GM19463 (cell line): ENCODE results near the gene RIC3.

ENCODE experiments used
- ATAC-seq: cut with Tn5 transposase; IDR thresholded peaks from one replicate; pipeline ENCODE4 v1.9.1; 2021; ENCODE audit warnings: mild to moderate bottlenecking, moderate library complexity; ENCODE audit not compliant: unreplicated experiment

The RIC3 gene

DNA sequence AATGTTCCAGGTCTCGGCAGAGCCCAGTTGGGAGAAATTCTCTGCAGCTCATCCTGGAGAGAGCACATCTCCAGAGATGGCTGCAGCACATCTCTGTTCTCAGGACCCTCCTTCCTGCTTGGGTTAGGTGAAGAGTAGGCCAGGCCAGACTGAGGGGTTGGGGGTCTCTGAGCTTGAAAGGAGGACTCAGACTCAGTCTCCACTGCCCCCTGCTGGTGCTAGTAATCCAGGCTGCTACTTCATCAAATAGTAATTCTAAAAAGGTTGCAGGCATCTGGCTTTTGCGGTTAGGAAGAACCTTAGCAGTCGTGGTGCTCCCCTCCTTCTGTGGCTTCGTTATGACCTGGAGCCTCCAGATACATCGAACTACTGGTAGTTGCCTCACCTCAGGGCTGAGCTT, 78.1 kb downstream of the RIC3 start:
- no peak for ATAC-seq

GRCh38 chr11:8089791-8090510, 78.9 kb downstream of the RIC3 start:
- ATAC-seq = no peak

GRCh38 chr11:8087756-8088155, 81.1 kb downstream of the RIC3 start:
- no peak for ATAC-seq

DNA sequence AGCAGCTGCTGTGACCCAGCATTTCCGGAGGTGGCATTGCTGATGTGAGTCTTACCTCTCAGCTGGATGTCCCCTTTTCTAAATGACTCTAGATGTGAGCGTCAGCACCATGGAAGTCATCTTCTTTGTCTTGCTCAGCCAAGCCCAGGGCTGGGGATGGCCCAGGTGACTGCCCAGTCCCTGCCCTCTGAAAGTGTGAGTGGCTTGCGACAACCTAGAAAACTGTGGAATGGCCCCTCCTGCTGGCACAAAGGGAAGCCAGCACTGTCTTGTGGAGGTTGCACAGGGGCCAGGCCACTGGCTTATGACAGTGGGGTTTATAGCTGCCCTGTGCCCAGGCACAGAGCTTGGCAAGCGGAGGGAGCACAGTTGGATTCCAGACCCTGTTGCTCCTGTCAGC, 81.6 kb downstream of the RIC3 start:
- ATAC-seq = peak; percentile 71

DNA sequence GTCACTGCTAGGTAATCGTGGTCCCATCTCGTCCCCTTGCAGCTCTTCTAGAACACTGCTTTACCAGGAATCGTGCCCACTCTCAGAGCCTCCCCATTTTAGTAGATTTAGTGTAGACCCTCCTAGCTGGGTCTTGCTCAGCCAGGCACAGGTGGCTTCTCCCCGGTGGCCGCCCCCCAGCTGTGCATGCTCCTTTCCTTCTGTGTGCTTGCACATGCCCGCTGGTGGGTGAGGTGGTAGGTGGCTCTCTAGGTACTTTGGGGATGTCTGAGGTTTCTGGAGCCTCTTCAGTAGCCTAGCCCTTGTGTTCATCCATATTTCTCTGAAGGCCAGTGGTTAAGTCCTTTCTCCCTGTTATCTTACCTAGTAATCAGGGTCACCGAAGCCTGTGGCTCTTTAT, 82.3 kb downstream of the RIC3 start:
- ATAC-seq = no peak

DNA sequence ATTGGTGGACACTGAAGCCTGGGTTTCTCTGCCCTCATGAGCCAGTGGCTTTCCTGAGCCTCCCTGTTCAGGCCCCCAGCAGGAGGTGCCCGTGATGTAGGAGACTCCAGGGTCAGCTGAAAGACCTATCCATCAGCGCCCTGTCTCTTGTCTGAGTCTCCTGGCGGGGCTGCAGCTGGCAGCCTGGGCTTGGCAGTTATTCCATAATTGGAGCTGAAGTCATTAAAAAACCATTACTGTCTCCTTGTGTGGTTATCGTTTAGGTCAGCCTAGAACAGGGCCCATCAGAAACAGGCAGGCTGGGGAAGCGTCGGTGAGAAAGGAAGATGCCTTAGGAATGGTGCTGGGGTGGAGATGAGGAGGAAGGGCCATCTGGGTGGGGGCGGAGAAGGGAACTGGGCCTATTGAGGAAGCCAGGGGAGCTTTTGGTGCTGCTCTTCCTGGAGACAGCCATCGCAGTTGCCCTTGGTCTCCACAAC, 82.8 kb downstream of the RIC3 start:
- ATAC-seq = no peak

DNA sequence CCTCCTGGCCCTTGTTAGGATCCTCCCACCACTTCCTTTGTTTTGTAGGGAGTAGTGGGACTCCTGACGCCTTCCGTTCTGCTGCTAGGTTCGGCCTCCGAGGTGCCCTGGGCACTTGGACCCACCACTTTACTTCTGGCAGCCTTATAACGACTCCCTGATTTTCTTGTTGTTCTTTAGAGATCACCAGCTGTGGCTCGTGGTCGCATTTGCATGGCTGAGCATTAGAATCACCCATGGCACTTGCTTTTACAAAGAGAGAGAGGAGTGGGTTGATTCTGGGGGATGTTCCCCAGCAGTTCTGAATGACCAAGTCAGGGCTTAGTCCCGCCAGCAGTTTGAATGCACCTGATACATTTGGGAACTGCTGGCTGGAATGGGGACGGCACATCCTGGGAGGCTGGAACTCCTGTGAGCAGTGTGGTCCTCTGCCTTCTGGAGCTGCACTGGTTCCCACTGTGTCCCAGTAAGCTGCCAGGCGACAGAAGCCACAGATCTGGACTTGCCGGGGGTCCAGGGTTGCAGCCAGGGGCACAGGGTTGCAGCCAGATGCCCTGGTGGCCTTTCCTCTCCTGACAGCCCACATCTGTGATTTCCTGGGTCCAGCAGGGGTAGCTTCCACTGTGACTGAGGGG, 83.7 kb downstream of the RIC3 start:
- no peak for ATAC-seq

GRCh38 chr11:8084352-8084751, 84.5 kb downstream of the RIC3 start:
- no peak for ATAC-seq

DNA sequence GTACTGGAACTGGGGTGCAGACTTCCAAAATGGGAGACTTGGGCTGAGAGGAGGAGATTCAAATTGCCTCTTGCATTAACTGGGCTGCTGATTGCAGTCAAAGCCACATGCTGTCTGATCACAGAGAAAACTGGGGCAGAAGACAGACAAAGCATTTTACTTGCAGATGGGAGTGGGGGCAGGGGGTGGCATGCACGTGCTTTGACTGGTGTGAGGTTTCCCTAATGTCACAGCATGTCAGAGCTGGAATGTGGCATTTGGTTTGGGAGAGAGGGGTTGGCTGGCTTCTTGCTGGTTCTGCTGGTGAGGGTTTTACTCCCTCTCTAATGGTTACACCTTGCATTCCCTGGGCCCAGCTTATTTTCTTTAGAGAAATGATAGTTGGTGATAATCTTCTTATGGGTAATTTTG, 84.9 kb downstream of the RIC3 start:
- ATAC-seq = no peak

GRCh38 chr11:8083088-8083395, 85.8 kb downstream of the RIC3 start:
- ATAC-seq = no peak

GRCh38 chr11:8082391-8083087, 86.3 kb downstream of the RIC3 start:
- ATAC-seq = no peak

DNA sequence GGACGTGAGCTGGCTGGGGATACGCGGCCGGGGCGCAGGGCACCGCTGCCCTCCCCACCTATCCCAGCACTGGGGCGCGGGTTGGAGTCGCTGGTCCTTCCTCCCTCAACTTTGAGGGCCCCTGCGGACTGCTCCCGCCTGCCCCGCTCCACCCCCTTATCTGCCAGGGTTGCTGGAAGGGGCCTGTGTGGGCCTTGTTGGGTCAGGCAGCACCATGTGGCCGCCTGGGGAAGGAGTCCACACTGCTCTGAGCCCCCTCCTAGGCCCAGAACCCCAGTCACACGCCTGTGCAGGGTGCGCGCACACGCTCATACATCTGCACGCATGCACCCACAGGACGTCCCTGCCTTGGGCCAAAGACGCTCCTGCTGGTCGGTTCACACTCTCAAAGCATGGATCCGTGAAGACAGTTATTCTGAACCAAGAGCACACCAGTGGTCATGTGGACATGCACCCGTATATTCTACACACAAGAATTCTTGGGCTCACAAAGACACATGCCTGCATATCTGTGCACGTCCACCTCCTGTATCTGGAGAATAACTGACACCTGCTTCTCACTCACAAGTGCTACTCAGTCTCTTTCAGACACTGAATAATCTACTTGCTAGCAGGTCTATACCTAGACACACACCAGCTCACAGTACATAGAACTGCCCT, 87.1 kb downstream of the RIC3 start:
- ATAC-seq = no peak

DNA sequence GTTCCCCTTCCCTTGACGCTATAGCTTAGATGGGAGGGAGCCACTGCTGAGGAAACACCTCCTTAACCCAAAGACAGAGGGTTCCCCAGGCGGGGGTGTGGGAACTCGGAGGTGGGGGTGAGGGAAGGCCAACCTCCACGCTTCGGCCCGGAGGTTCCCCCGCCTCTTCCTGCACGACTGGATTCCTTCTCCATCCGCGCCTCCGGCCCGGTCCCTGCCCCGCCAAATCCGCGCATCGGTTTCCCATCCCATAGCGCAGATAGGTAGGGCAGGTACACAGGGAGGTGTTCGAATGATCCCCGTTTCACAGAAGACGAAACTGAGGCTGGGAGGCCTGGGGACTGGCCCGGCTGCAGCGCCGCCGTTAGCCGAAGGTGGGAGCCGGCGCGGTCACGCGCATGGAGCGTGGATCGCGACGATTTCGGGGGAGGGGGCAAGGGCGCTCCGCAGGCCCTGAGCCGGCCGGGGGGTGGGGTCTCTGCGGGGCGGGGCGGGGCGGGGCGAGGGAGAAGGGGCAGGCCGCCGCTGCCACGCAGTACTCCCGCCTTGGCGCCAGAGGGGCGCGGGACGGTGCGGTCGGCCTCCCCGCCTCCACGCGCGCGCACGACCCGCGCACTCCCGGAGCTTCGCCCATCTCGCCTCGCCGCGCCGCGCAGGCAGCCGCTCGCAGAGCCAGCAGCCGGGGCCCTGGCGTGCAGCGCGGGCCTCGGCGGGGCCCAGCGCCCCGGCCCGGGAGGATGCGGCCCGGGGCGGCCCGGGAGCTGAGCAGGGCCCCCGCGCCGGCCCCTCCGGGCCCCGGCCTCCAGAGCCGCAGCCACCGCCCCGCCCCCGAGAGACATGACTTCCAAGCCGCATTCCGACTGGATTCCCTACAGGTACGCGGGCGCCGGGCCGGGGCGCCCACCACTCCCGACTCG, 87.9 kb downstream of the RIC3 start, which contains the start of gene TUB:
TUB (plus strand) TSS at position 538 of the 917 bp plus-strand sequence; CDS start at position 838, 300 bp downstream.
- no peak for ATAC-seq

DNA sequence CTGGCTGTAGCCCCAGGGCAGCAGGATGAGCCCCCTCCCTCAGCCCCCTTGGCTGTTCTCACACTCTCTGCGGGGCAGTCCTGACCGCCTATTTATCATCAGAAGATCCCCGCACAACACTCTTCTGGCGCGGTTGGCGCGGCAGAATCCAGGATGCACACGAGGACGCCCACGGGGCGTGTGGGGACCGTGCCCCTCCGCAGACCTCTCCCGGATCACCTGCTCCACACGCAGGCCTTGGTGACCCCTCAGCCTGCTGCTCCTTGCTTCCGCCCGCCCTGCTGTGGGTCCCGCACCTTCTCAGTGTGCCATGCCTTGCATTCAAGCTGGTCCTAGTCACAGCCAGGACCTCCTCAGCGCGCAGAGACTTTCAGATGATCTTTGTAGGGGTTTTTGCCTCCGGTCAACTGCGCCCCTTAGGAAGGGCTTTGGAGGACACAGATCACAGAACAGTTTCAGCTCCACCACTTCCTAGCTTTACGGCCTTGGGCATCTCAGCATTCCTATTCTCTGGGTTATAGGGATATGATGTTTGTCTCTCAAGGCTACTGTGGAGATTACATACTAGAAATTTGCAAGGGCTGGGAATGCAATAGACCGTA, 88.7 kb downstream of the RIC3 start:
- no peak for ATAC-seq

- ATAC-seq = no peak
These were observed 89.6 kb downstream of the RIC3 start for GRCh38 chr11:8079111-8079675.

DNA sequence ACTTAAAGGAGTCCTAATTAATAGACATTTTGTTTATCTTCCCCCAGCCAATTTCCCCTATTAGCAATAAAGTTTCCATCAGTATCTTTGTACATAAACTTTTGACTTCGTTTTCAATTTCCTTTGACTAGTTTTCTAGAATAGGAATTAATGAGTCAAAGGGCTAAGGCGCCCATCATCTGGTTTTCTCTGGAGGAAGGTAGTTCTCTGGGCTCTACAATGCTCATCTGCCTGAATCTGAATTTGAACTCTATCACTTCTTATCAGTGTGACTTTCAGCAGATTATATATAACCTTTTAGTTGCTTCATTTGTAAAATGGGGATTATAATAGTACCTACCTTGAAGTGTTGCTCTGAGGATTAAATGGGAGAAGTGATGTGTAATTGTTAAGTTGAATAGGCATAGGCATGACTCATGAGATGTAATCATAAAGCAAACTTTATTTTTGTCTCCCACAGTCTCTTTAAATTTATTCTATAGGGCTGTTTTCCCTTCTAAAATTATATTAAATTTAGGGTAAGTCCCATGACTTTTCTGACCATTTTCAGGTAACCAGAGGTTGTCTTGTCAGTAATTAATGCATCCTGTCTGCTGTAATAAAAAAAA, 93.6 kb downstream of the RIC3 start:
- ATAC-seq = no peak

DNA sequence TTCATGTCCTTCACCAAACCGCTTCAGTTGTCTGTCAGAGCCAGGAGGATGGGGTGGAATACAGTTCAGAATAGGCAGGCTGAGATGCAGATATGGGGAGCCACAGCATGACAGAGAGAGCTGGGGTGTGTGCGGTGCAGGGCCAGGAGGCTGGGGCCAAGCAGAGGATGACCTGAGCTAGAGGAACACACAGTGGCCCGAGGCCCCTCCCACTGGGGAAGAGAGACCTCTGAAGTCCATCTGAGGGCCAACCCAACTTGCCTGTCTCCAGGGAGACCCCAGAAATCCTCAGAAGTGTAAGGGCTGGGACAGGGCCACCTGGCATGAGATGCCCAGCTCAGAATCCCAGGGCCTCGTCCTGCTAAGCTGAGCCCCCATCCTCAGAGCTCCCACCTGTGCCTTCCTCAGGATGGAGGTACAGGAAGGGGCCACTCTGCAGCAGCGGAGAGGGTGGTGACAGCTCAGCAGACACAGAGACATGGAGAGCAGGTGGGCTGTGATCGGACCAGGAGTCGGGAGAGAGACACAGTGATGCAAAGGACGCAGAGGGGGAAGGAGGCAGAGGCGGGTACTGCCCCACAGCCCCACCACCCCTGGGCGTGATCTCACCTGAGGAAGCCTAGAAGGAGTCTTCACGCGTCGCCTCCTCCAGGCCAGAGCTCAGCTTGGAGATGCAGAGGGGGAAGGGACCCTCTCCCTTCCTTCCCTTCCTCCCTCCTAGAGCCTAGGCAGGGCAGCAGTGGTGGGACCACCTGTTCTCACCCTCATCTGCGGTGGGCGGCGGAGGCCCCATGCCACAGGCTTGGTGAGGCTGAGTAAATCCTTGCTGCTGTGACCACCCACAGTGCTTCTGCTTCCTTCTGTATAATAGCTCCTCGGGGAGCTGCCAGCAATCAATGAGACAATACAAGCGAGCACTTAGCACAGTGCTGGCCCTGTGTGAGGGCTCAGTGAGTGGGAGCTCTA, 96.9 kb downstream of the RIC3 start:
- no peak for ATAC-seq

GRCh38 chr11:8070417-8071115, 98.3 kb downstream of the RIC3 start:
- ATAC-seq = peak; percentile 61
